GM12878 (cell line): Measurements from ENCODE around the gene TOX2. TPM values are rescaled to one million over a fixed set of nuclear protein-coding genes. Genes with fewer than 3 reads are reported as not detected.

Source experiments
- BCL11A ChIP-seq: IDR thresholded peaks from 2 replicates; pipeline ENCODE4 v1.6.1; 2011; ENCODE audit warnings: low read depth, low read length
- BCLAF1 ChIP-seq: fragments of 450-650 bp; IDR thresholded peaks from 2 replicates; pipeline ENCODE4 v1.6.1; 2017; ENCODE audit warnings: antibody characterized with exemption, mild to moderate bottlenecking, moderate library complexity
- CHD4 ChIP-seq: fragments of 200-600 bp; sonication (generic); IDR thresholded peaks from 2 replicates; pipeline ENCODE4 v1.6.1; 2016; ENCODE audit warnings: mild to moderate bottlenecking
- ELK1 ChIP-seq: IDR thresholded peaks from 2 replicates; pipeline ENCODE4 v1.6.1; 2012; ENCODE audit warnings: low read depth, low read length, improper control_type of control experiment
- HDGF ChIP-seq: fragments of 450-650 bp; IDR thresholded peaks from 2 replicates; pipeline ENCODE4 v1.6.1; 2016; ENCODE audit warnings: antibody characterized with exemption
- MTA3 ChIP-seq: IDR thresholded peaks from 2 replicates; pipeline ENCODE4 v1.6.1; 2012; ENCODE audit warnings: low read length, inconsistent platforms, borderline replicate concordance
- RAD51 ChIP-seq: fragments of 450-650 bp; IDR thresholded peaks from 2 replicates; pipeline ENCODE4 v1.6.1; 2016; ENCODE audit warnings: moderate library complexity, mild to moderate bottlenecking, inconsistent platforms
- RBBP5 ChIP-seq: fragments of 200-600 bp; sonication (generic); conservative IDR thresholded peaks from 2 replicates; pipeline ENCODE4 v1.6.1; 2016
- RFX5 ChIP-seq: IDR thresholded peaks from 2 replicates; pipeline ENCODE4 v1.6.1; 2011; ENCODE audit warnings: low read depth, low read length, improper control_type of control experiment
- SIN3A ChIP-seq: IDR thresholded peaks from 2 replicates; pipeline ENCODE4 v1.6.1; 2012; ENCODE audit warnings: low read depth, low read length, improper control_type of control experiment
- SUPT20H ChIP-seq: IDR thresholded peaks from 2 replicates; pipeline ENCODE4 v1.6.1; 2011; ENCODE audit warnings: low read depth, mild to moderate bottlenecking, low read length, moderate library complexity, borderline replicate concordance; ENCODE audit not compliant: control insufficient read depth
- ZBTB33 ChIP-seq: fragments of 450-650 bp; IDR thresholded peaks from 2 replicates; pipeline ENCODE4 v1.6.1; 2017; ENCODE audit warnings: mild to moderate bottlenecking
- ZBTB40 ChIP-seq: fragments of 450-650 bp; IDR thresholded peaks from 2 replicates; pipeline ENCODE4 v1.6.1; 2016; ENCODE audit warnings: mild to moderate bottlenecking, moderate library complexity, borderline replicate concordance
- ZNF274 ChIP-seq: IDR thresholded peaks from one replicate; pipeline ENCODE4 v1.8.0; 2011; ENCODE audit not compliant: insufficient read length, insufficient read depth
- ZNF592 ChIP-seq: fragments of 450-650 bp; IDR thresholded peaks from 2 replicates; pipeline ENCODE4 v1.6.1; 2017; ENCODE audit warnings: mild to moderate bottlenecking, moderate library complexity
- polyA plus RNA-seq, 11 experiments: library from polyadenylated mRNA; depleted of rRNA in 4 of 11; unstranded in 6 of 11; stranded (reverse) in 5 of 11; fragments of >200 nt; fragmentation: Nextera tagmentation in 4 of 11; fragmentation: Illumina TruSeq in 1 of 11; extraction: Ambion mirVana in 4 of 11; extraction: Trizol in 1 of 11; gene quantifications; 1 replicate in 1 of 11; 2 replicates in 10 of 11; pipeline versions ENCODE4 v1.2.1 to v1.2.3, GENCODE V29; 2011 to 2016; ENCODE audit warnings: inconsistent platforms in 2 of 11, missing spikeins in 2 of 11, low read depth in 1 of 11
- total RNA-seq, 4 experiments: library from RNA; depleted of rRNA in 3 of 4; stranded (reverse); fragments of >200 nt in 3 of 4; fragmentation: Illumina TruSeq in 1 of 4; extraction: Trizol in 1 of 4; gene quantifications; 2 replicates each; pipeline versions ENCODE4 v1.2.1 to v1.2.3, GENCODE V29; 2013 to 2021

The TOX2 gene
- total and polyA plus RNA-seq, 10 of the 15 experiments (the other 5 are each of a cell fraction or from before 2014, with no cell fraction given) = 2.6 to 40.5 (median 7.9) TPM

- TF ChIP-seq ELK1 (no peak), ZBTB33 (no peak), SIN3A (no peak), SUPT20H (no peak), RFX5 (no peak), ZNF592 (no peak), RBBP5 (no peak), ZBTB40 (no peak), BCLAF1 (no peak), ZNF274 (no peak), HDGF (peak; percentile 95), BCL11A (peak; percentile 41; the same call in 1 of the 2 replicates), MTA3 (peak; percentile 45; the same call in 1 of the 2 replicates), RAD51 (no peak), CHD4 (no peak)
These were observed 35.3 kb downstream of the TOX2 start (continued) for GRCh38 chr20:43949741-43950618.
